ENCODE measurements around the gene APP.

DNA sequence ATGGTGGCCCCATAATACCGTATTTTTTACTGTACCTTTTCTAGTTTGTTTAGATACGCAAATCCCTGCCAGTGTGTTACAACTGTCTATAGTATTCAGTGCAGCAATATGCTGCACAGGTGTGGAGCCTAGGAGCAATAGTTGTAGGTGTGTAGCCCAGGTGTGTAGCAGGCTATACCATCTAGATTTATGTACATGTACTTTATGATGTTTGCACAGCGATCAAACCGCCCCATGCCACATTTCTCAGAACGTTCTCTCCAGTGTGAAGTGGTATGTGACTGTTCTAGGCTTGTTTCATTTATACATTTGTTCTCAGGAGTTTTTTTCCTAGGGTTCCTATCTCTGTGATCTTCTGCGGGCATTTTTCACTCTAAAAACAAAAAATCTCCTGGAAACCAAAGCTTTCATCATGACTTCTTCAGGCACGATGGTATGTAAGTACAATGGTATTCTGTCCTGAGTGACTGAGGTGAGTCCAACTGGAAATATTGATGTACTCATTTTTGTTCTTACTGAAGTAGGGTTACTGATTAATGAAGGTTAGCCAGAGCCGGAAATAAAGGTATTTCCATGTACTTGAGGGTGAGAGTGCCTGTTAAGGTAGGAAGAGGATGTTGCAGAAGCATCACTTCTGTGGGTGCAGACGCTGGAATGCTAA lies 282.8 kb downstream of the APP start:
- TF ChIP-seq CTCF (conservative IDR thresholded peaks at IDR 0.05; ENCODE audit: low read length): no peak
- no peak for TF ChIP-seq EZH2phosphoT487 (IDR thresholded peaks at IDR 0.05; ENCODE audit: borderline replicate concordance)

Data from Loucy (cell line).